K562 (cell line): ENCODE results near the gene UBE2L3. TPM values are rescaled to one million over a fixed set of nuclear protein-coding genes. Genes with fewer than 3 reads are reported as not detected.

ENCODE experiments used
- FOXA3 ChIP-seq, 2 experiments: fragments of 450-650 bp in 1 of 2; sonication (generic) in 1 of 2; formaldehyde crosslinking; IDR thresholded peaks in 1 of 2; conservative IDR thresholded peaks in 1 of 2; 2 replicates each; pipeline versions ENCODE4 v1.4.0 to v1.8.0; 2020 to 2022; ENCODE audit warnings: mild to moderate bottlenecking in 2 of 2, missing genetic modification reagents in 1 of 2
- NEUROD1 ChIP-seq: fragments of 150-350 bp; IDR thresholded peaks from 2 replicates; pipeline ENCODE4 v1.6.1; 2014; ENCODE audit warnings: borderline replicate concordance, low read length, low read depth; ENCODE audit not compliant: partially characterized antibody
- NR2C2 ChIP-seq, 2 experiments: fragments of 200-800 bp in 1 of 2; sonication (Bioruptor generic) in 1 of 2; sonication (generic) in 1 of 2; formaldehyde crosslinking in 1 of 2; IDR thresholded peaks; 2 replicates each; pipeline versions ENCODE4 v1.6.1 to v1.8.0; 2016 to 2022; ENCODE audit warnings: mild to moderate bottlenecking in 1 of 2, missing compliant biosample characterization in 1 of 2, missing genetic modification characterization in 1 of 2, missing genetic modification reagents in 1 of 2
- RAD51 ChIP-seq: fragments of 450-650 bp; IDR thresholded peaks from 2 replicates; pipeline ENCODE4 v1.7.1; 2016; ENCODE audit warnings: low read depth, mild to moderate bottlenecking, borderline replicate concordance
- RBM17 ChIP-seq: fragments of 200-400 bp; formaldehyde crosslinking; IDR thresholded peaks from 2 replicates; pipeline ENCODE4 v1.6.1; 2017; ENCODE audit warnings: low read depth, mild to moderate bottlenecking, low read length, borderline replicate concordance
- RREB1 ChIP-seq: fragments of 250-450 bp; sonication (Bioruptor Pico); IDR thresholded peaks from 2 replicates; pipeline ENCODE4 v1.4.0; 2020
- STAG1 ChIP-seq: sonication (generic); formaldehyde crosslinking; IDR thresholded peaks from 2 replicates; pipeline ENCODE4 v1.5.0; 2020; ENCODE audit warnings: missing genetic modification reagents, borderline replicate concordance
- USF1 ChIP-seq: sonication (generic); formaldehyde crosslinking; IDR thresholded peaks from 2 replicates; pipeline ENCODE4 v1.9.0; 2022; ENCODE audit warnings: mild to moderate bottlenecking, missing genetic modification reagents
- ZNF133 ChIP-seq: fragments of 250-450 bp; sonication (Bioruptor Pico); IDR thresholded peaks from 2 replicates; pipeline ENCODE4 v1.4.0; 2020; ENCODE audit warnings: mild to moderate bottlenecking
- ZNF143 ChIP-seq: sonication (generic); formaldehyde crosslinking; IDR thresholded peaks from 2 replicates; pipeline ENCODE4 v1.9.0; 2022; ENCODE audit warnings: mild to moderate bottlenecking, missing genetic modification reagents
- ZNF282 ChIP-seq: sonication (generic); formaldehyde crosslinking; IDR thresholded peaks from 2 replicates; pipeline ENCODE4 v1.8.1; 2023; ENCODE audit warnings: missing genetic modification reagents
- ZNF639 ChIP-seq, 2 experiments: fragments of 200-800 bp in 1 of 2; sonication (Bioruptor generic) in 1 of 2; sonication (generic) in 1 of 2; formaldehyde crosslinking in 1 of 2; IDR thresholded peaks in 1 of 2; conservative IDR thresholded peaks in 1 of 2; 2 replicates each; pipeline versions ENCODE4 v1.5.0 to v1.6.1; 2016 to 2020; ENCODE audit warnings: missing compliant biosample characterization in 1 of 2, missing genetic modification characterization in 1 of 2, missing genetic modification reagents in 1 of 2
- polyA plus RNA-seq, 8 experiments: library from polyadenylated mRNA; depleted of rRNA in 4 of 8; stranded (reverse) in 5 of 8; unstranded in 3 of 8; fragments of >200 nt; fragmentation: Nextera tagmentation in 2 of 8; fragmentation: Illumina TruSeq in 1 of 8; extraction: Ambion mirVana in 2 of 8; extraction: Trizol in 1 of 8; gene quantifications; 2 replicates each; pipeline versions ENCODE4 v1.2.1 to v1.2.3, GENCODE V29; 2011 to 2014; ENCODE audit warnings: inconsistent platforms in 1 of 8, missing spikeins in 1 of 8
- total RNA-seq, 7 experiments: library from RNA; depleted of rRNA in 6 of 7; stranded (reverse); fragments of >200 nt in 6 of 7; fragmentation: Illumina TruSeq in 2 of 7; extraction: Trizol in 2 of 7; gene quantifications; 2 replicates each; pipeline versions ENCODE4 v1.2.1 to v1.2.3, GENCODE V29; 2011 to 2021; ENCODE audit warnings: low replicate concordance in 1 of 7
- TF ChIP-seq, protein P1 (sequence below): fragments of 250-450 bp; sonication (Bioruptor Pico); IDR thresholded peaks from 2 replicates; pipeline ENCODE4 v1.8.0; 2022; ENCODE audit warnings: inconsistent platforms, mild to moderate bottlenecking, moderate library complexity, borderline replicate concordance

The UBE2L3 gene
- total and polyA plus RNA-seq, 9 of the 15 experiments (the other 6 are each of a cell fraction or from before 2014, with no cell fraction given), result 215 to 625 (median 285) TPM

GRCh38 chr22:21612858-21613257 is 45.3 kb downstream of the UBE2L3 start (continued):
- TF ChIP-seq ZNF639 (CRISPR knock-in tag; conservative IDR thresholded peaks at IDR 0.05 in 1 of 2, IDR thresholded peaks at IDR 0.05 in 1 of 2), result peak in 1 of 2 experiments; percentile 85; a peak in 1 of 4 replicates
- TF ChIP-seq NEUROD1, result no peak
- no peak for TF ChIP-seq RBM17
- TF ChIP-seq STAG1 (CRISPR knock-in tag), result peak; percentile 33
- TF ChIP-seq FOXA3 (CRISPR knock-in tag; conservative IDR thresholded peaks at IDR 0.05 in 1 of 2, IDR thresholded peaks at IDR 0.05 in 1 of 2), result peak in 1 of 2 experiments; percentile 76; a peak in 1 of 4 replicates
- no peak for TF ChIP-seq RAD51
- TF ChIP-seq RREB1 (CRISPR knock-in tag), result peak; percentile 49; the same call in 1 of the 2 replicates
- TF ChIP-seq, protein P1, sequence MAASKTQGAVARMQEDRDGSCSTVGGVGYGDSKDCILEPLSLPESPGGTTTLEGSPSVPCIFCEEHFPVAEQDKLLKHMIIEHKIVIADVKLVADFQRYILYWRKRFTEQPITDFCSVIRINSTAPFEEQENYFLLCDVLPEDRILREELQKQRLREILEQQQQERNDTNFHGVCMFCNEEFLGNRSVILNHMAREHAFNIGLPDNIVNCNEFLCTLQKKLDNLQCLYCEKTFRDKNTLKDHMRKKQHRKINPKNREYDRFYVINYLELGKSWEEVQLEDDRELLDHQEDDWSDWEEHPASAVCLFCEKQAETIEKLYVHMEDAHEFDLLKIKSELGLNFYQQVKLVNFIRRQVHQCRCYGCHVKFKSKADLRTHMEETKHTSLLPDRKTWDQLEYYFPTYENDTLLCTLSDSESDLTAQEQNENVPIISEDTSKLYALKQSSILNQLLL (CRISPR knock-in tag), result 0 out of 2 replicates have a peak, but pooled peaks have one; percentile 64
- TF ChIP-seq NR2C2 (CRISPR knock-in tag; IDR thresholded peaks at IDR 0.05), result peak; percentile 64; the same call in 1 of the 2 replicates
- TF ChIP-seq NR2C2 (tag; IDR thresholded peaks at IDR 0.05), result no peak
- TF ChIP-seq ZNF282 (CRISPR knock-in tag), result peak; percentile 90; the same call in 1 of the 2 replicates
- peak; percentile 58; the same call in 1 of the 2 replicates for TF ChIP-seq USF1 (CRISPR knock-in tag)
- TF ChIP-seq ZNF133 (CRISPR knock-in tag), result 0 out of 2 replicates have a peak, but pooled peaks have one; percentile 52
- no peak for TF ChIP-seq ZNF143 (CRISPR knock-in tag)
